ENCODE data around the gene SAE1. TPM values are rescaled to one million over a fixed set of nuclear protein-coding genes. Genes with fewer than 3 reads are reported as not detected.

The SAE1 gene
- total RNA-seq, 3 donors from 2014 or later, result 44.6 to 61.4 (median 55.7) TPM

DNA sequence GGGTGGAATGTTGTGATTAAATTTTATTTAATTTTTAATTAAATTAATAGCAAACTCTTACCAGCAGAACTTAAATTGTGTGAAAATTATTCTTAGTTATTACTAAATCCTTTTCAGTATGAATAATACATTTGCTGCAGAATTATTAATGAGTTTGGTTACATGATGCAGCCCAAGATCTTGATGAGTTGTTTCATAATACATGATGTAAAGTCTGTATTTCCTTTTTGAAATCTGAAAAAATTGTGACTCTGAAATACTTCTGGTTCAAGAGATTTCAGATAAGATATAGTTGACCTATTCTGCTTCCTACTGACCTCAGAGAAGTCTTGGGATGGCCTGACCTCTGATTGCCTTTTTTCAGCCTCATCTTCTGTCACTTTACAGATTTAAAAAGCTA, 11.1 kb downstream of the SAE1 start:
- intact Hi-C loops (cut with DNase I; ENCODE audit: low total_unique reads), result no loop called here
- H3K27me3 ChIP-seq, result no peaks in the 10 kb centered on the region
- H3K36me3 ChIP-seq, result no peaks in the 10 kb centered on the region
- no peak overlapping the region for H3K4me3 ChIP-seq
- H3K4me1 ChIP-seq, result no peaks in the 10 kb centered on the region
- no peak for DNase-seq (ENCODE audit: low spot score in 2 of 2)
- H3K27ac ChIP-seq, result no peak overlapping the region
- TF ChIP-seq, protein P1, sequence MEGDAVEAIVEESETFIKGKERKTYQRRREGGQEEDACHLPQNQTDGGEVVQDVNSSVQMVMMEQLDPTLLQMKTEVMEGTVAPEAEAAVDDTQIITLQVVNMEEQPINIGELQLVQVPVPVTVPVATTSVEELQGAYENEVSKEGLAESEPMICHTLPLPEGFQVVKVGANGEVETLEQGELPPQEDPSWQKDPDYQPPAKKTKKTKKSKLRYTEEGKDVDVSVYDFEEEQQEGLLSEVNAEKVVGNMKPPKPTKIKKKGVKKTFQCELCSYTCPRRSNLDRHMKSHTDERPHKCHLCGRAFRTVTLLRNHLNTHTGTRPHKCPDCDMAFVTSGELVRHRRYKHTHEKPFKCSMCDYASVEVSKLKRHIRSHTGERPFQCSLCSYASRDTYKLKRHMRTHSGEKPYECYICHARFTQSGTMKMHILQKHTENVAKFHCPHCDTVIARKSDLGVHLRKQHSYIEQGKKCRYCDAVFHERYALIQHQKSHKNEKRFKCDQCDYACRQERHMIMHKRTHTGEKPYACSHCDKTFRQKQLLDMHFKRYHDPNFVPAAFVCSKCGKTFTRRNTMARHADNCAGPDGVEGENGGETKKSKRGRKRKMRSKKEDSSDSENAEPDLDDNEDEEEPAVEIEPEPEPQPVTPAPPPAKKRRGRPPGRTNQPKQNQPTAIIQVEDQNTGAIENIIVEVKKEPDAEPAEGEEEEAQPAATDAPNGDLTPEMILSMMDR (IDR thresholded peaks at IDR 0.05), result no peak
- TF ChIP-seq POLR2AphosphoS5 (IDR thresholded peaks at IDR 0.05), result no peak
- TF ChIP-seq POLR2A (IDR thresholded peaks at IDR 0.05), result no peak
- H3K9me3 ChIP-seq, result no peaks in the 10 kb centered on the region

DNA sequence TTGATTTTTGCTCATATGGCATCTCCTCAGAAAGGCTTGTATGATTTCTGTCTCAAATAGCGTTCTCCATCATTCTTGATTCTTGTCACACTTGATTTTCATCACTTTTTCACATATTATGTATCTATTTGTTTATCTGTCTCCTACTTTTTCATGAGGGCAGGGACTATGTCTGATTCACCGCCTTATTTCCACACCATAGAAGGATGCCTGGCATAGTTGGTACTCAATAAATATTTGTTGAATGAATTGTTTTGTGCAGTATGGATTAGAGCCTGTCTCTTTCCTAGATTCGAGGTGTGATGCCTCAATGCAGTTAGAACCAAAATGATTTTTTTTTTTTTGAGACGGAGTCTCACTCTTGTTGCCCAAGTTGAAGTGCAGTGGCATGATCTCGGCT, 12.1 kb downstream of the SAE1 start:
- Histone ChIP-seq H3K4me1 (no peaks in the 10 kb centered on the region), H3K4me3 (no peak overlapping the region), H3K27me3 (no peaks in the 10 kb centered on the region), H3K27ac (no peak overlapping the region), H3K36me3 (no peaks in the 10 kb centered on the region), H3K9me3 (no peaks in the 10 kb centered on the region)
- TF ChIP-seq POLR2AphosphoS5 (IDR thresholded peaks at IDR 0.05), result no peak
- no peak for TF ChIP-seq POLR2A (IDR thresholded peaks at IDR 0.05)
- TF ChIP-seq, protein P1 (IDR thresholded peaks at IDR 0.05), result no peak
- DNase-seq (ENCODE audit: low spot score in 2 of 2), result no peak
- intact Hi-C loops (cut with DNase I; ENCODE audit: low total_unique reads), result no loop called here

DNA sequence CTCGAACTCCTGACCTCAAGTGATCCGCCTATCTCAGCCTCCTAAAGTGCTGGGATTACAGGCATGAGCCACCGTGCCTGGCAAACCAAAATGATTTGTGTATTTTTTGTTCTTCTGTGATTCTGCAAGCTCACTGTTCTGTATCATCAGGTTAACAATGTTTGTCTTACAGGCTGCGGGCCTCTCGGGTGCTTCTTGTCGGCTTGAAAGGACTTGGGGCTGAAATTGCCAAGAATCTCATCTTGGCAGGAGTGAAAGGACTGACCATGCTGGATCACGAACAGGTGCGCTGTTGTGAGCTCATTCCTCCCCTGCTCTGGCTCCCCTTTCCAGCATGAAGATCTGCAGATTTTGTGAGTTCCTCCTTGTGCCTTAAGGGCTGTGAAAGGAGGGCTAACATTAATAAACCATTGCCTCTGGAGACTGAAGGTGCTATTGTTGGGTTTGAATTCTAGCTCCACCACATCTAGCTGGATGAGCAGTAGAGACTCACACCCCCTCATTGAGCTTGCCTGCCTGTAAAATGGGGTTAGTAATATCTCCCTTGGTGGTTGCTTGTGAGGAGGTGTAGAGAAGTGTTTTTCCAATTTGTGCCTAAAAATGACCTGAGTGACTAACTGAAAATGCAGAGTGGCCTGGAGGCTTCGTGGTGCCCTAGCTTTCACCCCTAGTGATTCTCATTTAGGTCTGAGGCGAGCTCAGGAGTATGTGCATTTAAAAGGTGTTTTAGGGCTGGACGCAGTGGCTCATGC, 12.9 kb downstream of the SAE1 start:
- no peaks in the 10 kb centered on the region for H3K9me3 ChIP-seq
- H3K27ac ChIP-seq, result peak overlapping the region in 1 of 2 donors; percentile 3
- no peaks in the 10 kb centered on the region for H3K4me1 ChIP-seq
- H3K4me3 ChIP-seq, result no peak overlapping the region
- no peaks in the 10 kb centered on the region for H3K27me3 ChIP-seq
- intact Hi-C loops (cut with DNase I; ENCODE audit: low total_unique reads), result no loop called here
- no peaks in the 10 kb centered on the region for H3K36me3 ChIP-seq
- no peak for TF ChIP-seq POLR2AphosphoS5 (IDR thresholded peaks at IDR 0.05)
- TF ChIP-seq, protein P1 (IDR thresholded peaks at IDR 0.05), result no peak
- no peak for TF ChIP-seq POLR2A (IDR thresholded peaks at IDR 0.05)
- DNase-seq (ENCODE audit: low spot score in 2 of 2), result no peak

DNA sequence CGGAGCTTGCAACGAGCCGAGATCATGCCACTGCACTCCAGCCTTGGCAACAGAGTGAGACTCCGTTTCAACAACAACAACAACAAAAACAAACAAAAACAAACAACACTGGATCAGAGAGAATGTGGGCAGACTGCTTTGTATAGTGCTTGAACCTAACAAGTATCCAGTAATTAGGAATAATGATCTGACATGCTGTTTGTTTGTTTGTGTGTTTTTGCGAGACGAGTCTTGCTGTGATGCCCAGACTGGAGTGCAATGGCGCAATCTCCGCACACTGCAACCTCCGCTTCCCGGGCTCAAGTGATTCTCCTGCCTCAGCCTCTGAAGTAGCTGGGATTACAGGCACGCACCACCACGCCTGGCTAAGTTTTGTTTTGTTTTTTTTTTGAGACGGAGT, 14.0 kb downstream of the SAE1 start:
- Histone ChIP-seq H3K27me3 (no peaks in the 10 kb centered on the region), H3K4me1 (no peaks in the 10 kb centered on the region), H3K36me3 (no peaks in the 10 kb centered on the region), H3K4me3 (no peak overlapping the region), H3K27ac (no peak overlapping the region), H3K9me3 (no peaks in the 10 kb centered on the region)
- intact Hi-C loops (cut with DNase I; ENCODE audit: low total_unique reads), result no loop called here
- TF ChIP-seq POLR2A (IDR thresholded peaks at IDR 0.05) (no peak), POLR2AphosphoS5 (IDR thresholded peaks at IDR 0.05) (no peak)
- TF ChIP-seq, protein P1 (IDR thresholded peaks at IDR 0.05), result no peak
- DNase-seq (ENCODE audit: low spot score in 2 of 2), result no peak

DNA sequence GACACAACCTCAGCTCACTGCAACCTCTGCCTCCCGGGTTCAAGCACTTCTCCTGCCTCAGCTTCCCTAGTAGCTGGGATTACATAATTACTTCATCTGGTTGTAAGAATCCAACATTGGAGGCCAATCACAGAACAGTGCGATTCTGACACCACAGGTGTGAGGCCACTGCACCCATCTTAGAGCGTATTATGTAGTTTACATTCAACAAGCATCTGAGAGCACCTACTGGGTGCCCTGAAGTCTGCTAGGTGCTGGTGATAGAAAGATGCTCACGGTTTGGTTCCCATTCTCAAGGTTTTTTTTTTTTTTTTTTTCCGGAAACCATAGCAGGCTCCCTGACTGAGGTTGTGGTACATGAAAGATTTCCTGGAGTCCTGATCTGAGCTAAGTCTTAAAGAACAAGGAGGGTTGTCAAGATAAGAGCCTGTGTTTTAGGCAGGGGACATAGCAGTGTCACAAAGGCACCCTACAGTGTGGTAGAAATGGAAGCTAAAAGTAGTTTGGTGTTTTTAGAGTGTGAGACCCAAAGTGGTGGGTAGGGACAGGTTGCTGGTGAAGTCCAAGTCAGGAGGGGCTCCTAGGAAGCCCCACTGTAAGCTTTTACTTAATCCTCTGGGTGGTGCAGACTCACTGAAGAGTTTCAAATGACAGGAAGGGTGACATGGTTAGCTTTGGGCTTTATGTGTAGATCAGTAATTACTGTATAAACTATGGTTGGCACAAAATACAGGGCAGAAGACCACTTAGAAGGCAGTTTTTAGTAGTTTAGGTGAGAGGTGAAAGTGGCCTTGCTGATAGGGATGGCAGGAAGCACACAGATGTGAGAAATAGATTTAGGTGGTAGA, 15.2 kb downstream of the SAE1 start:
- H3K4me1 ChIP-seq, result no peaks in the 10 kb centered on the region
- intact Hi-C loops (cut with DNase I; ENCODE audit: low total_unique reads), result no loop called here
- H3K36me3 ChIP-seq, result no peaks in the 10 kb centered on the region
- TF ChIP-seq POLR2A (IDR thresholded peaks at IDR 0.05) (no peak), POLR2AphosphoS5 (IDR thresholded peaks at IDR 0.05) (no peak)
- TF ChIP-seq, protein P1 (IDR thresholded peaks at IDR 0.05), result no peak
- no peak overlapping the region for H3K4me3 ChIP-seq
- no peak overlapping the region for H3K27ac ChIP-seq
- DNase-seq (ENCODE audit: low spot score in 2 of 2), result no peak
- no peaks in the 10 kb centered on the region for H3K27me3 ChIP-seq
- H3K9me3 ChIP-seq, result no peaks in the 10 kb centered on the region

All from breast epithelium (tissue), 4 donors.